SK-N-SH treated with all-trans-retinoic acid at 6 μM for 48 hours (cell line): ENCODE measurements around the gene GRIN3A.

ENCODE experiments used
- ISL1 ChIP-seq: fragments of 250-450 bp; sonication (Bioruptor Pico); IDR thresholded peaks from 2 replicates; pipeline ENCODE4 v2.1.2; 2022; ENCODE audit warnings: mild to moderate bottlenecking, moderate library complexity
- PATZ1 ChIP-seq: fragments of 250-450 bp; sonication (Bioruptor Pico); IDR thresholded peaks from 2 replicates; pipeline ENCODE4 v1.8.0; 2020; ENCODE audit warnings: mild to moderate bottlenecking, moderate library complexity, borderline replicate concordance
- TCF4 ChIP-seq: fragments of 250-450 bp; sonication (Bioruptor Pico); IDR thresholded peaks from 2 replicates; pipeline ENCODE4 v1.8.0; 2021; ENCODE audit warnings: mild to moderate bottlenecking, moderate library complexity, borderline replicate concordance
- ZFP30 ChIP-seq: fragments of 450-650 bp; formaldehyde crosslinking; IDR thresholded peaks from 2 replicates; pipeline ENCODE4 v1.5.0; 2022; ENCODE audit warnings: mild to moderate bottlenecking, moderate library complexity
- ZNF8 ChIP-seq: fragments of 450-650 bp; formaldehyde crosslinking; IDR thresholded peaks from 2 replicates; pipeline ENCODE4 v1.5.0; 2020; ENCODE audit warnings: mild to moderate bottlenecking, moderate library complexity

DNA sequence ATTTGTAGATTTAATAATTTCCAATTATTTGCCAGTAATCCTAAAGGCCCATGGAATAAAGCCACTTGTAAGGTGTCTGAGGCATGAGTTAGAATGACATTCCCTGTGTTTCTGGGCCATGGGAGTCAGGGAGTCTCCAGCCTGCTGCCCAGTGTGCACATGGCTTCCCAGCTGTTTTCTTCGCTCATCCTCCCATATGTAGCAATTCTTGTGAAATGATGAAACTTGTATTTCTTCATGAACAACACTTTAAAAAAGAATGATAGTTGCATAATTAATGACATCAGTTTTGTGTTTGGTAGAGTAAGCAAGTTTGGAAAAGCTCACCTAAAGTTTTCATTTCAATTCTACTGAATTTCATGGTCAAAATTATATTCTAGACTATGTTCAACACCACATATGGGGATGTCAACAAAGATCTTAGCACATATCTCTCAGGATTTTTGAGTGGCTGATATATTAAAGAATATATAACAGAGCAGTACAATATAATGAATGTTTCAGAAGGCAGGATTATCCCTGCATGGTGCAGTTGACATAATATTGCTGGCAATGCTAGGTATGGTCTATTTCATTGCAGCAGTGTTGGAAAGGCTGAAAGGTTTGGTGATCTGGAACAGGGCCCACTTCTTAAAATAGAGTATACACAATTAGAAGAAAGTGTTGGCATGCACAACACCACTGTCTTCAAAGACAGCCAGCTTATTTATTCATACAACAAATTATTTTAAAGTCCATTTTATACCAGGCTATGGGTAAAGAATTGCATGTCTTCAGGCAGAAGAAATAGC is 44.7 kb downstream of the GRIN3A start:
- no peak for TF ChIP-seq ZNF8 (CRISPR knock-in tag)
- TF ChIP-seq TCF4 (CRISPR knock-in tag) = no peak
- no peak for TF ChIP-seq ISL1
- no peak for TF ChIP-seq ZFP30 (CRISPR knock-in tag)
- no peak for TF ChIP-seq PATZ1 (CRISPR knock-in tag)
